GM21717 (cell line): ENCODE data around the gene CCR5.
"Not testable (repeated sequence)": the region's sequence is repeated elsewhere in the genome, so short reads cannot be mapped to it uniquely, and the experiment has no call there.

ENCODE experiments used
- ATAC-seq: cut with Tn5 transposase; IDR thresholded peaks from one replicate; pipeline ENCODE4 v1.9.1; 2021; ENCODE audit warnings: mild to moderate bottlenecking, moderate library complexity; ENCODE audit not compliant: unreplicated experiment

CCR5 gene

DNA sequence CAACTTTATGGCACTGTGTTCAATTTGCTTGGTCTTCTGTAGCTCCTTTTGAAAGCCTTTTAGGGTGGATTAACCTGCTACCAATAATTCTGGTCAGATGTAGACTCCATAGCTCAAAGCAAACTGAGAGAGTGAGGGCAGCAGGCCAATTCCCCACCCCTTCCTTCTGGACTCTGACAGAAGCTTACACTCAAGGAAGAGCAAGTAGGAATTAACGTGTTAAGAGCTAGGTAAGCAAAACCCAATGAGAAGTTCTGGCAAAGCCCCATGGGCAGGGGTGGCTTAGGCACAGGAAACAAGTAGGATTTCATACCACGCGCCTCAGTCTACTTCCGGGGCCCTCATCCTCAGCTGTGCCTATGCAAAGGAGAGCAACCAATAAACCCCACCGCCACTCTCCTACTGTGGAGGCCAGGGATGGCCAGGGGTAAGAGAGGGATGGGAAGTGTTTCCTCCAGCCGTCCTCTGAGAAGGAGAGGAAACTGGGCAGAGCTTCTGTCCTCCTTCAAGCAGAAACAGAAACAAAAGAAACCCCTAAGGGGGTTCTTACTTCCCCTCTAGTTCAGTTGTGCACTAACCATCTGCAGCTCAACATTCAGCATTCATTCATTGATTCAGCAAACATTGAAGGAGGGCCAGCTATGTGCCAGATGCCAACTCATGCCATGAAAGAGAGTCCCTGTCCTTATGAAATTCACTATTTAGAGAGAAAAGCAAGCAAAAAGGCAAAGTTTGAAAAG is 12.6 kb downstream of the CCR5 start:
- no peak for ATAC-seq

DNA sequence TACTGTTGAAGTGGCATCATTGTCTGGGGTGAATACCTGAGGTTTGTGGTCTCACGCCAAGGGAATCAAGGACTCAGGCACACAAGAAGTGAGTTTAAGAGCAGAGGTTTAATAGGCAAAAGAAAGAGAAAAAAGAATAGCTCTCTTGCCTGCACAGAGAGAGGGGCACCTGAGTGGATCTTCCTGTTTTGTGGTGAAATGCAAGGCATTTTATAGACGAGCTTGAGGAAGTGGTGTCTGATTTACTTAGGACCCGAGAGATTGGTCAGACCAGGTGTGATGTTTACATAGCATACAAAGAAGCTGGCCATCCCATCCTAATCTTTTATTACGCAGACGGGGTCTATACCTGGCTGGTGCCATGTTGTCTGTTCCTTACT is 13.2 kb downstream of the CCR5 start:
- ATAC-seq, result no peak

DNA sequence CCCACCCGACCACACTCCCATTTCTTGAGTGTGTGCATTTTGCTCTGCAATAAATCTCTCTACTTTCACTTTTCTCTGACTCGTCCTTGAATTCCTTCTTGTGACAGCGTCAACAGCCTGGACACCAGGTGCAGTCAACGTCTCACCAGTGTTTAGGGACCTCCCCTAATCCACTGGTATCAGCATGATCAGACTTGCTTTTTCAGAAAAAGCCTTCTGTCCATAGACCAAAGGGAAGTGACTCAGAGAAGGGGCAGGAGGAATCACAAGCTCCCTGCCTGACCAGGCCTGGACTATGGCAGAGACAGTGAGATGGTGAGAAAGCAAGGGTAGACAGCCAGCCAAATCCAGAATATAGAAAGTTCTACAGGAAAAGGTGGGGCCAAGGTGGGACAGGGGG is 15.5 kb downstream of the CCR5 start:
- no peak for ATAC-seq

DNA sequence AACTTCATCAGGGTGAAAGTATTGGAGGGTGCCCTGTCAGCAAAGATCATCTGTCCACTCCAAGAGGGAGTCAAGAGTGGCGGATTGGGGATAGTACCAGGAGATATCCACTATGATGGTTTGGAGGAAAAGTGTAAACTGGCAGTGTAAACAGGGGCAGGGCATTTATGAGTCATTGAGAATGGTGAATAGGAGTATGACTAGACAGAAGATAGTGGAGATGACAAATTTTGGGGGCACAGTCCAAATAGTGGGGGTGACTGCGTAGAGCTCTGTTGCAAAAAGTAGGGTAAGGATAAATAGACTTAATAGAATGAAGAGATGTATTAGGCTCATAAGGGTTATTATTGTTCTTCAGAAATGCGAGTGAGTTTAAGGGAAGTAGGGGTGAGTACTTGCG is 18.1 kb downstream of the CCR5 start:
- not testable (repeated sequence) for ATAC-seq

DNA sequence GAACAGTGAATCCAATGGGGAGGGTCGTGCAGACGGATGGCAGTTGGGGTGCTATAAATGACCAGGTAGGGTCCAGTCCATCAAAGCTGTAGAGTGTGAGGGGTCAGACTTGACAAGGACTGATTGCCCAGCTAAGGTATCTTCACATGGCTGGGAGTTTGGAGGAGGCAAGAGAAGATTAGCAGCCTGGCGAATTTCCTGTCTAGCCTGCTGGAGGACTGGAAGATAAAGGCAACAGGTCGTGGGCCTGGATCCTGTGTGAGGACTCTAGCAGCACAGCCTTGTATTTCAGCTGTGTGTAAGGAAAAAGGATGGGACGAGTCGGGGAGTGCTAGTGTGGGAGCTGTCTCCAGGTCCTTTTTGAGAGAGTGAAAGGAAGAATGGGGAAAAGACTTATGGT is 18.6 kb downstream of the CCR5 start:
- ATAC-seq, result no peak

DNA sequence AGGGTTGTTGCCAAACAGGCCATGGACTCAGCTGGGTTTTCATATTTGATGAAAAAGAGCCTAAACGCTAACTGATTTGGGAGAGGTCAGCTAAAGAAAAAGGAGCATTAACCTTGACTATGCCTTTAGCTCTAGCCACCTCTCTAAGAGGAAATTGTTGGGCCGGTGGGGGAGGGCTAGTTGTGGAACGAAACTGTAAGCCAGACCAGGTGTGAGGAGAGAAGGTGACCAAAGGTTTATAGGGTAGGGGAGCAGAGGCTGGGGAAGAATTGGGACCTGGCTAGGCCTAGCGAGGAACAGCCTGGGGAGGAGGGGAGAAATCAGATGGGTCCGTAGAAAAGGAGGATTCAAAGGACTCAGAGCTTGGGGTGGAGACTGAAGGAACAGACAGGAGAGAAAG is 20.8 kb downstream of the CCR5 start:
- not testable (repeated sequence) for ATAC-seq

DNA sequence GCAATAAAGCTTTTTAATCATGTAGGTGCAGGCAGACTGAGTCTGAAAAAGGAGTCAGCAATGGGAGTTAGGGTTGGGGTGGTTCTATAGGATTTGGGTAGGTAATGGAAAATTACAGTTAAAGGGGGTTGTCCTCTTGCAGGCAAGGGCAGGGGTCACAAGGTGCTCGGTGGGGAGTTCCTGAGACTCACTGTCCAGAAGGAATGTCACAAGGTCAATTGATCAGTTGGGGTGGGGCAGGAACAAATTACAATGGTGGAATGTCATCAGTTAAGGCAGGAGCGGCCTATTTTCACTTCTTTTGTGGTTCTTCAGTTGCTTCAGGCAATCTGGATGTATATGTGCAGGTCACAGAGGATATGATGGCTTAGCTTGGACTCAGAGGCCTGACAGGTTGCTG is 22.3 kb downstream of the CCR5 start:
- no peak for ATAC-seq

DNA sequence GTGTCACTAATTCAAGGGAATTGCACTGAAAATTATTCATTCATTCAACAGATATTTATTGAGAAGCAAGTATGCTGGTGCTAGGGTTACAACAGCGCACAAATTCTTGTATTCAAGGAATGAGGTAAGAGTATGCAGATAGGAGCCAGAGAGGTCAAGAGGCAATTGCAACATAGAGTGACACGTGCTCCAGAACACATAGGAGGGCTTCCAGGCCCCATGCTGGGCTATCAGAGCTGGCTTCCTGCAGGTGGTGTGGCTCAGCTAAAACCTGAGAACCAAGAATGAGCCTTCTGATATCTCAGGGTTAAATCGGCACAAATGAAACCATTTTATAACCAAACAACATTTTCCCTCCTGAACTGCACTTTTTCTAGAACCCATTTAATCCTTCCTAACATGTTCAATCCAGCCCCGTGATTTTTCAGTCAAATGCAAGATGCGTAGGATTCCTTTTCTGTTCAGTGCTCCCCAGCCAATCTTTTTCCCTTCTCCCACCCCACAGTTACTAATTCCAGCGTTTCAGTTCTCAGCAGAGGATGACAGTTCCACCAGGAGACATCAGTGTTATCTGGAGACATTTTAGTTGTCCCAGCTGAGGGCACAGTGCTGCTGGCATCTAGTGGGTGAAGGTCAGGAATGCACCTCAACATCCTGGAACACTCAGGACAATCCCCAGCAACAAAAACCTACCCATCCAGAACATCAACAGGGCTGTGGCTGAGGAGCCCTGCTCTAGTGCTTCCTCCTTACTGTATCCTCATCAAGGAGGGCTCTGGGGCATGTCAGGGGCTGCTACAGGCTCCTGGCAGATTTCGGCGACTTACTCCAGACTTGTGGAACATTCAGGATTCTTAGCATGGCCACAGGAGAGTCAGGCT is 23.0 kb downstream of the CCR5 start:
- ATAC-seq, result no peak

DNA sequence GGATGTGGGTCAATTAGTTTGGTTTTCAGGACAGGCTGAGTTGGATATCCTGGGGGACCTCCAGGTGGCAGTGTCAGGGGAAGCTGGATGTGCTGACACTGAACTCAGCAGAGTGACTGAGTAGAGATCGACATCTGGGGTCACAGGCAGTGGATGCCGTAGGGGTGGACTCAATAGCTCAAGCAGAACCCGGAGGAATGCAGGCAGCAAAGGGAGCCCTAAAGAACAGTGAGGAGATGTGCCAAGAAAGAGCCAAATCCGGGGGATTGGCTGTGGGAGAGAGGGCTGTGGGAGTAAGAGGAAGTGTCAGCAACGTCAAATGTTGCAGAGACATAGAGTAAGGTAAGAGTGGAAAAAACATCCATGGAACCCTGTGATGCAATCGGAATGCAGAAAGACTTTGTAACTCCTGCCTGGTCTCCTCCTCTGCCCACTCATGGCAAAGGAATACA is 24.5 kb downstream of the CCR5 start:
- ATAC-seq, result no peak

DNA sequence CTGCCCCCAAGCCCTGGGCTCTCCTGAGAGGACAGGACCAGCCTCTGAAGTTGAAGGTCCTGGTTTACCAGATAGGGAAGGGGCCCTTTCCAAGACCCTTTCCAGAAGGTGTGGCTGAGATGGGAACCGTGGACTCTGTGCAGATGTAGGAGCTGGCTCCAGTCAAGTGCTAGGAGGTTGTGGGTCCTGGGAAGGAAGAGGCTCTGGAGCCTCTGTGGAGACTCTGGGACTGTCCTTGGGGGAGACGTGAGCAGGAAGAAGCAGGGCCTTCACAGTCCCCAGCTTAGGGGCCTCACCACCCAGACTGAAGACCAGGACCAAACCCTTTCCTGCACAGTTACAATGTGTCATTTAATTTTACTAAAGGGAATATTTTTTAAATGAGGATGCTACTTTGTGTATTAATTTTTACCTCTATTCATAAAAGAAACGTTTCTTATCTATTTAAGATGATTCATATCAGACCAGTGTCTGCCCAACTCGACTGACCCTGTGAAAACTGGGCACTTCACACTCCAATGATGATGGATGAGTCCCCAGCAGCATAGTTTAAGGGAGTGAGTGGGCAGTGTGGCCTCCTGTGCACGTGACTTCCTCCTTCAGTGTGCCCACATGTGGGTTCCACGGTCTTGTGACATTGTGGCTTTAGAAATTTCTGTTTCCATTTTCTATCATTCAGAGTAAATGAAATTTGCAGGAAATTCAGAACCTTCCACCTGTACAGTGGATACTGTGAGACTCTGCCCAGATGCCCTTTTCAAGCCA is 25.2 kb downstream of the CCR5 start:
- ATAC-seq, result no peak

DNA sequence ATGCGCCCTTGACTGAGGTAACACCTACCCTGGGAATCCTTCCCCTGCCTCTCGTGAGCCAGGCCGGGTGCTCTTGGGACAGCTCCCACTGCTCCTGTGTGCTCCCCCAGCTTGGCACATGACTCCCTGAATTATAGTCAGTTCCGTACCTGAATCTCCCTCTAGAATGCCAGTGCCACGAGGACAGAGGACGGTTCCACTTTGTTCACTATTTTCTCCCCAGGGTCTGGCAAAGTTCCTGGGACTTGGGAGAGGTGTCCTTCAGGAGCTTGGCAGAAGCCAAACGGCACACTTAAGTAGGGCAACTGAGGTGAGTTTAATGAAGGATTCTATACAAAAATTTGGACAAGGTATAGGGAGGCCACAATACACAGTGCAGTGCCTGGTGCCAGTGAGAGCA is 26.4 kb downstream of the CCR5 start:
- ATAC-seq, result no peak

DNA sequence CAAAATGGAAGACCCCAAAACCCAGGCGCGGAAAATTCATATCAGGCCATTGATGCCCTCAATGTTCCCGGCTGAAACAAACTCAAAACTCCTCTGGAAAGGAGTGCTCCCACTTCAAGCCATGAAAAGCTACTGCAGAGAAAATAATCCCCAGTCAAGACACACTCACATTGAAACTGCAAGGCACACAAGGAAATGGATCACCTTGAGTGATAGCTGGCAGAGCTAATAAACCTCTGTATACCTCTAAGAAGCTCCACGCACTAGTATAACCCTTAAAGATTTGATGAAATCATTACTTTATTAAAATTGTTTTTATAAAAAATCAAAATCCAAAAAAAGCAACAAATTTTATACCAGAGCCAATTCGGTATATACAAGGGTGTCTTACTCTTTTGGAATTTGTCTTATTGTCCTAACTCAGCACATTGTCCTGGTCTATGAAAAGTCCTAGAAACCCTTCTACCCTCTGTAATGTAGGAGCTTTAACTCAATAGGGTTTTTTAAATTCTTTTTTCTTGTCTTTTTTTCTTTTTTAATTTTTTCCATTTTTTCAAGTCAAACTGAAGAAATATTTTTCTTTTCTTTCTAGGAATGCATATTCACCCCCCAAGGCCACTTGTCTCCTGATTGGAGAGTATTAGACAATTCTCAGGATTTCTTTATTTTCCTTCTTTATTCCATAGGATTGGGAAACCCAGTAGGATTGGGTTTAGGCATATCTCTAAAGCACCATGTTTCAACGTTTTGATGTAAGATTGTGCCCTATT is 27.6 kb downstream of the CCR5 start:
- ATAC-seq, result no peak

DNA sequence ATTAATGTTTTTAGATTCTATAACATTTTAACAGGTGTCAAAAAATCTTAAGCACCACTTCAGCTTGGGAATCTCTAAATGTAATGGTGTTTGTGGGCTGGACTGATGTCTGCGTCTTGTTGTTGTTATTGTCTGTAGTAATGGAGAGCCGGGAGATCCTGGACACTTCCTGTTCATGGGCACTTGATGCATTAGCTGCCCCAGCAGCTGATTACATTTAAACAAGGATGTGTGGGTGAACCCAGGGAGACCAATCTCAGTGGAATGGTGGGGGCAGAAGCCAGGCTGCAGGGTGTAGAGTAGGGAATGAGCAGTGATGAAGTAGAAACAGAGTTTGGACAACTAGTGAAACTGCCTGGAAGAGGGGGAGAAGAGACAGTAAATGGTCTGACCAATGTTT is 28.4 kb downstream of the CCR5 start:
- no peak for ATAC-seq

DNA sequence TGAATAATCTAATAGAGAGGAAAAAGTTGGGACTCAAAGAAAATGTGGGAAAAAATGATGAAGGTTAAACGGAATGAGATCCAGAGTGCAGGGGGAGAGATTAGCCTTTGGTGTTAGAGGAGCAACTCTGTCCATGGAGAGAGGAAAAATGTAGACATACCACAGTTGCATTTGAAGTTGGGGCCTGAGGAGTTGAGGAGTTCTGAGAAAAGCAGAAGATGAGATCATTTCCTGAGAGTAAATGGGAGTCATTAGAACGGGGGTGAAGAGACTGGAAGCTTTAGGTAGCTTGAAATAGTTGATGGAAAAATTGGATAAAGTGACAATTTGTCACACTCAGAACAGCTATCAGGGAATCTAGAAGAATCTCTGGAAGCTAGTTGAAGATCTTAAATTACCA is 28.8 kb downstream of the CCR5 start:
- ATAC-seq, result no peak

DNA sequence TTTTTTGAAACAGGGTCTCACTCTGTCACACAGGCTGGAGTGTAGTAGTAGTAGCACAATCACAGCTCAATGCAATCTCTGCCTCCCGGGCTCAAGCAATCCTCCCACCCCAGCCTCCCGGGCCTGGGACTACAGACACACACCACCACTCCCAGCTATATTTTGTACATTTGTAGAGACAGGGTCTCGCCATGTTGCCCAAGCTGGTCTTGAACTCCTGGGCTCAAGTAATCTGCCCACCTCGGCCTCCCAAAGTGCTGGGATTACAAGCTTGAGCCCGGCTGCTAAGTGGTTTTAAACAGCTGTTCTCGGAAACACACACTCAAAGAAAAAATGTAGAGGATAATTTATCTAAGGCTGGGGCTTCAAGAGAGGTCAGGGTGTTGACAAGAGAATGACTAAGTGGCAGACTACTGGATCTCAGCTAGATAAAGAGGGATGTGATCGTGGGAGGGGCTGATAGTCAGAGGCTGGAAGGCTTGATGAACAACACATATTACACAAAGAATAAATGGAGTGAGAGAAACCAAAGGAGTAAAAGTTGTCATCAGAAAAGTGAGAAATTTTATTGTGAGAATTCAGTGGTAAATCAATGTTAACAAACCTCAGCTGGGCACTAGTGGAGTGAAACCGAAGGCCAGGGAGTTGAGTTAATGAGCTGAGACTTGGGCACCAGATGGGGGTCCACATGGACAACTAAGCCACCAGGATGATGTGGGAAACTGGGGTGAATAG is 29.4 kb downstream of the CCR5 start:
- no peak for ATAC-seq

DNA sequence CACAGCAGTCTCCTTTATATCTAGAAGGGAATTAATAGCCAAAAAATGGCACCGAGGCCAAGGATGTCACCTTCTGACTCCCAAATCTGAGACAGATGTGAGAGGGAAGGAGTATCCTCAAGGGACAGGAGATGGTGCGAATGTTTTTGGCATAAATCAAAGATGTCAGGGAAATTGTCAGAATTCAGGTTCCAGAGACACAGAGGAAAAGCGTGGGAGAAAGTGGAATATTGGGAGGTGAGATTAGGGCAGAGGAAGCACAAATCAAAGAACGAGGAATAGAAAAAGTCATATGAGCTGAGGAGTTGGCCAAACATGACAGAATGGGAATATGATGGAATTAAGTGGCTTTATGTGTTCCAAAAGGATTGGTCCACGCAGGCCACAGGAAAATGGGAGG is 30.1 kb downstream of the CCR5 start:
- ATAC-seq, result no peak

DNA sequence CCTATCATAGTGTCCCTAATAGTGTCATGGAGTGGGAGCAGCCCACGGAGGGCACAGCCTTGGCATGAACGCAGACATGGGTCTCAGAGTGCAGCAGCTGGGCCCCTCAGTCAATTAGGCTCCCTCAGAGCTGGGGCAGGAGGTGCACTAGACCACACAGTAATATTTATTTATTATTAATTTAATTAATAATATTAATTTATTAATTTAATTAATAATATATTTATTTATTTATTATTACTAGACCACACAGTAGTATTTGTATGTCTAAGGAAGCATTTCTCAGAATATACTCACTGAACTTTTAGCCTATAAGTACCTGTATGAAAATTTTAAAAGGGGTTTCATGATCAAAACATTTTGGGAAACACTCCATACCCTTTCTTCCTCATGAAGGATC is 30.8 kb downstream of the CCR5 start:
- ATAC-seq, result no peak

DNA sequence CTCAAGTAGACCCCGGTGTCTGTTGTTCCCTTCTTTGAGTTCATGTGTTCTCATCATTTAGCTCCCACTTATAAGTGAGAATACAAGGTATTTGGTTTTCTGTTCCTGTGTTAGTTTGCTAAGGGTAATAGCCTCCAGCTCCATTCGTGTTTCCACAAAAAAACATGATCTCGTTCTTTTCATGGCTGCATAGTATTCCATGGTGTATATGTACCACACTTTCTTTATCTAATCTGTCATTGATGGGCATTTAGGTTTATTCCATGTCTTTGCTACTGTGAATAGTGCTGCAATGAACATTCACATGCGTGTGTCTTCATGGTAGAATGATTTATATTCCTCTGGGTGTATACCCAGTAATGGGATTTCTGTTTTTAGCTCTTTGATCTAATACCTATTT is 32.2 kb downstream of the CCR5 start:
- not testable (repeated sequence) for ATAC-seq

DNA sequence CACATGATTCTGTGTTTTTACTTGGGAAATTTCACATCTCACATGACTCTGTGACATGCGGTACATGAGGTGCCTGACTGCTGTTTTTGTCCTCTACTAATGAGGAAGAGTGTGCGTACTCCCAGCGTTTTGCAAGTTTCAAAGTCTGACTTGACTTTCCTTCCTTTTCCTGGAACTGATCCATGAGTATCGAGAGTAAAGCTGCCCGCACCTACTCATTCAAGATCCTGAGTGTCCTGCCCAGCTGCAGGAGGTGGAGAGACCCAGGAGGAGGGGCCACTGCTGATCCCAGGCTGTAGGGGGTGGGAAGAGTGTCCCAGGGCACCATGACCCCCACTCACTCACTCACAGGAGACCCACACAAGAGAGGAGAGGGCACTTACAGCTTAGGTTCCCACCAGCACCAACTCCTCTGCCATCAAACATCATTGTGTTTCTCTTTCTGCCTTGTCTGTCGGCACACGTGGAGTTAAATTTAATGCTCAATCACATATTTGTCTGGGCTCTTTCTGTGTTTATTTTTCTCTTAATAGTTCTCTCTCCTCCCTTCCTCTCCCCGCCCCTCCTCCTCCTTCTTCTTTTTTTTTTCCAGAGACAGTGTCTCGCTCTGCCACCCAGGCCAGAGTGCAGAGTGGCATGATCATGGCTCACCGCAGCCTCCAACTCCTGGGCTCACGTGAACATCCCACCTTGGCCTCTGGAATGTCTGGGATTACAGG is 34.7 kb downstream of the CCR5 start:
- ATAC-seq, result no peak

DNA sequence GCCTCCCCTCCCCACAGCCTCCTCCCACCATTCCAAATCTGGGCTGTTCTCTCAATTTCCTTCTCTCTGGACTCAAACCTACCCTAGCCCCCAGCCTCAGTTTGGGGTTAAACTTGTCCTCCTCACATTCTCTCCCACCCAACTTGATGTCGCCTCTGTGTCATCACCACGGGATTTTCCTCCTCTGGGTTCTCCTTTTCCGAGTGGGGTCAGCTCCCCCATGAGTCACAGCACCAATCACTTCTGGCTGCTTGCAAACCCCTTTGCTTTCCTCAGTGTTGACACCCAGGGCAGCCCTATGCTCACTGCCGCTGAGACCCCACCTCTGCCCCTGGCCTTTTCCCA is 35.7 kb downstream of the CCR5 start:
- ATAC-seq, result no peak
